Activated naive CD8-positive, alpha-beta T cell (primary cell): Measurements from ENCODE around the gene KIF22.
"Not testable (repeated sequence)": the region's sequence is repeated elsewhere in the genome, so short reads cannot be mapped to it uniquely, and the experiment has no call there.

Experiments
- H3K27ac Mint-ChIP-seq: one replicate; pipeline ENCODE4 v1.8.0; 2021; ENCODE audit warnings: mixed read lengths
- H3K27me3 Mint-ChIP-seq: one replicate; pipeline ENCODE4 v1.8.0; 2021; ENCODE audit warnings: mixed read lengths
- H3K36me3 Mint-ChIP-seq: one replicate; pipeline ENCODE4 v1.8.0; 2021; ENCODE audit warnings: mixed read lengths
- H3K4me1 Mint-ChIP-seq: one replicate; pipeline ENCODE4 v1.8.0; 2021; ENCODE audit warnings: low read depth, mixed read lengths
- H3K4me3 Mint-ChIP-seq: one replicate; pipeline ENCODE4 v1.8.0; 2021; ENCODE audit warnings: mild to moderate bottlenecking, mixed read lengths
- H3K9me3 Mint-ChIP-seq: one replicate; pipeline ENCODE4 v1.8.0; 2021; ENCODE audit warnings: low read depth, mixed read lengths

Gene KIF22

GRCh38 chr16:29757950-29758466, 32.5 kb upstream of the KIF22 start:
- Mint-ChIP-seq H3K4me3 (no peak overlapping the region), H3K27ac (no peak overlapping the region), H3K9me3 (no peaks in the 10 kb centered on the region)

GRCh38 chr16:29760567-29761279, 29.8 kb upstream of the KIF22 start:
- Mint-ChIP-seq H3K9me3 (no peaks in the 10 kb centered on the region), H3K4me3 (no peak overlapping the region), H3K27ac (peak overlapping the region; percentile 64), H3K36me3 (no peaks in the 10 kb centered on the region), H3K27me3 (no peaks in the 10 kb centered on the region), H3K4me1 (peaks cover 24% of the 10 kb centered on the region)

More at GRCh38 chr16:29757950-29758466, 32.5 kb upstream of the KIF22 start:
- H3K4me1 Mint-ChIP-seq, result peaks cover 35% of the 10 kb centered on the region
- H3K27me3 Mint-ChIP-seq, result no peaks in the 10 kb centered on the region
- no peaks in the 10 kb centered on the region for H3K36me3 Mint-ChIP-seq

GRCh38 chr16:29761280-29761651, 29.3 kb upstream of the KIF22 start:
- H3K4me3 Mint-ChIP-seq, H3K9me3 Mint-ChIP-seq, H3K27me3 Mint-ChIP-seq, H3K27ac Mint-ChIP-seq, H3K36me3 Mint-ChIP-seq: not testable (repeated sequence)
- peaks cover 24% of the 10 kb centered on the region for H3K4me1 Mint-ChIP-seq

- no peaks in the 10 kb centered on the region for H3K27me3 Mint-ChIP-seq
- H3K36me3 Mint-ChIP-seq, result no peaks in the 10 kb centered on the region
- no peak overlapping the region for H3K4me3 Mint-ChIP-seq
- H3K27ac Mint-ChIP-seq, result no peak overlapping the region
- no peaks in the 10 kb centered on the region for H3K9me3 Mint-ChIP-seq
- peaks cover 19% of the 10 kb centered on the region for H3K4me1 Mint-ChIP-seq
Observed at GRCh38 chr16:29761882-29762281, 28.7 kb upstream of the KIF22 start.

- no peaks in the 10 kb centered on the region for H3K27me3 Mint-ChIP-seq
- no peak overlapping the region for H3K4me3 Mint-ChIP-seq
- H3K36me3 Mint-ChIP-seq, result no peaks in the 10 kb centered on the region
- no peaks in the 10 kb centered on the region for H3K9me3 Mint-ChIP-seq
- H3K27ac Mint-ChIP-seq, result no peak overlapping the region
- peaks cover 10% of the 10 kb centered on the region for H3K4me1 Mint-ChIP-seq
Observed at GRCh38 chr16:29763326-29763725, 27.2 kb upstream of the KIF22 start.

- no peak overlapping the region for H3K4me3 Mint-ChIP-seq
- H3K4me1 Mint-ChIP-seq, result peaks cover 9% of the 10 kb centered on the region
- no peaks in the 10 kb centered on the region for H3K36me3 Mint-ChIP-seq
- H3K27me3 Mint-ChIP-seq, result no peaks in the 10 kb centered on the region
- no peak overlapping the region for H3K27ac Mint-ChIP-seq
- H3K9me3 Mint-ChIP-seq, result no peaks in the 10 kb centered on the region
Observed at GRCh38 chr16:29765167-29766032, 25.2 kb upstream of the KIF22 start.

GRCh38 chr16:29766571-29766970, 24.0 kb upstream of the KIF22 start:
- H3K27ac Mint-ChIP-seq, result no peak overlapping the region
- H3K36me3 Mint-ChIP-seq, result no peaks in the 10 kb centered on the region
- no peaks in the 10 kb centered on the region for H3K9me3 Mint-ChIP-seq
- H3K4me1 Mint-ChIP-seq, result peaks cover 6% of the 10 kb centered on the region
- no peaks in the 10 kb centered on the region for H3K27me3 Mint-ChIP-seq
- H3K4me3 Mint-ChIP-seq, result no peak overlapping the region

- no peaks in the 10 kb centered on the region for H3K36me3 Mint-ChIP-seq
- H3K27me3 Mint-ChIP-seq, result no peaks in the 10 kb centered on the region
- H3K4me3 Mint-ChIP-seq, result no peak overlapping the region
- H3K27ac Mint-ChIP-seq, result no peak overlapping the region
- peaks cover 6% of the 10 kb centered on the region for H3K4me1 Mint-ChIP-seq
- H3K9me3 Mint-ChIP-seq, result no peaks in the 10 kb centered on the region
Observed at GRCh38 chr16:29767062-29767461, 23.5 kb upstream of the KIF22 start.

GRCh38 chr16:29769507-29769906, 21.0 kb upstream of the KIF22 start:
- Mint-ChIP-seq H3K36me3 (no peaks in the 10 kb centered on the region), H3K9me3 (no peaks in the 10 kb centered on the region), H3K27ac (no peak overlapping the region)

GRCh38 chr16:29770250-29770929, 20.2 kb upstream of the KIF22 start:
- Mint-ChIP-seq H3K9me3 (no peaks in the 10 kb centered on the region), H3K36me3 (no peaks in the 10 kb centered on the region), H3K4me1 (peaks cover 10% of the 10 kb centered on the region), H3K27ac (no peak overlapping the region), H3K27me3 (no peaks in the 10 kb centered on the region), H3K4me3 (no peak overlapping the region)

More at GRCh38 chr16:29769507-29769906, 21.0 kb upstream of the KIF22 start:
- Mint-ChIP-seq H3K4me1 (peaks cover 8% of the 10 kb centered on the region), H3K27me3 (no peaks in the 10 kb centered on the region), H3K4me3 (no peak overlapping the region)

- H3K4me1 Mint-ChIP-seq, H3K27ac Mint-ChIP-seq: not testable (repeated sequence)
Observed at GRCh38 chr16:29772330-29772729, 18.2 kb upstream of the KIF22 start.

GRCh38 chr16:29774730-29775129, 15.8 kb upstream of the KIF22 start:
- H3K27me3 Mint-ChIP-seq, result no peaks in the 10 kb centered on the region
- H3K27ac Mint-ChIP-seq, result no peak overlapping the region
- H3K4me3 Mint-ChIP-seq, result no peak overlapping the region
- H3K36me3 Mint-ChIP-seq, result no peaks in the 10 kb centered on the region
- no peaks in the 10 kb centered on the region for H3K9me3 Mint-ChIP-seq
- H3K4me1 Mint-ChIP-seq, result peaks cover 8% of the 10 kb centered on the region

More at GRCh38 chr16:29772330-29772729, 18.2 kb upstream of the KIF22 start:
- H3K4me3 Mint-ChIP-seq, H3K36me3 Mint-ChIP-seq, H3K27me3 Mint-ChIP-seq, H3K9me3 Mint-ChIP-seq: not testable (repeated sequence)

- Mint-ChIP-seq H3K9me3 (no peaks in the 10 kb centered on the region), H3K27me3 (no peaks in the 10 kb centered on the region), H3K4me3 (no peak overlapping the region), H3K36me3 (peaks cover under 1% of the 10 kb centered on the region), H3K4me1 (peaks cover 5% of the 10 kb centered on the region), H3K27ac (no peak overlapping the region)
Observed at GRCh38 chr16:29775742-29776408, 14.7 kb upstream of the KIF22 start.

- H3K4me1 Mint-ChIP-seq, result peaks cover 6% of the 10 kb centered on the region
- H3K27me3 Mint-ChIP-seq, result no peaks in the 10 kb centered on the region
- no peak within 1 kb of the TSS for H3K27ac Mint-ChIP-seq
- peaks cover 4% of the 10 kb centered on the region for H3K36me3 Mint-ChIP-seq
- H3K4me3 Mint-ChIP-seq, result no peak within 1 kb of the TSS
- H3K9me3 Mint-ChIP-seq, result no peaks in the 10 kb centered on the region
Observed at GRCh38 chr16:29777576-29778350, 12.8 kb upstream of the KIF22 start, which contains the start of gene ZG16. TSS of gene ZG16 (plus strand) at chr16:29778256. CDS start at chr16:29779267, 1,011 bp downstream.
